Activated CD4-positive, alpha-beta memory T cell treated with anti-CD3 and anti-CD28 coated beads, Interleukin-2, amount 10 ng/mL, durations not matched to agents 7 days and 5 days (primary cell): Measurements from ENCODE around the gene LMAN2. TPM values are rescaled to one million over a fixed set of nuclear protein-coding genes. Genes with fewer than 3 reads are reported as not detected.
"Not testable (repeated sequence)": the region's sequence is repeated elsewhere in the genome, so short reads cannot be mapped to it uniquely, and the experiment has no call there.

Source experiments
- CTCF ChIA-PET: fragments of 350-600 bp; sonication (Branson Sonifier 250); formaldehyde crosslinking; loops from one replicate; lab custom pipeline; 2021; ENCODE audit warnings: antibody characterized with exemption, inconsistent platforms; lab: Charles Lee
- POLR2A ChIA-PET: fragments of 350-600 bp; sonication (Branson Sonifier 250); formaldehyde crosslinking; loops from one replicate; lab custom pipeline; 2021; ENCODE audit warnings: antibody characterized with exemption; lab: Charles Lee
- DNase-seq: peaks from one replicate; pipeline ENCODE4 v3.0.0-alpha.2; 2020
- H3K27ac Mint-ChIP-seq: one replicate; pipeline ENCODE4 v1.8.0; 2021; ENCODE audit warnings: mild to moderate bottlenecking, mixed read lengths
- H3K27me3 Mint-ChIP-seq: one replicate; pipeline ENCODE4 v1.8.0; 2021; ENCODE audit warnings: mixed read lengths
- H3K36me3 Mint-ChIP-seq: one replicate; pipeline ENCODE4 v1.8.0; 2021; ENCODE audit warnings: low read depth, mixed read lengths
- H3K4me1 Mint-ChIP-seq: one replicate; pipeline ENCODE4 v1.8.0; 2021; ENCODE audit warnings: mixed read lengths
- H3K4me3 Mint-ChIP-seq: one replicate; pipeline ENCODE4 v1.8.0; 2021; ENCODE audit warnings: mild to moderate bottlenecking, mixed read lengths
- H3K9me3 Mint-ChIP-seq: one replicate; pipeline ENCODE4 v1.8.0; 2021; ENCODE audit warnings: mixed read lengths
- total RNA-seq, 2 experiments: library from RNA; stranded (reverse); gene quantifications; one replicate each; pipeline ENCODE4 v1.2.3, GENCODE V29; 2021

LMAN2 gene
- total RNA-seq, 2 experiments from 2014 or later = 145 to 149 TPM

DNA sequence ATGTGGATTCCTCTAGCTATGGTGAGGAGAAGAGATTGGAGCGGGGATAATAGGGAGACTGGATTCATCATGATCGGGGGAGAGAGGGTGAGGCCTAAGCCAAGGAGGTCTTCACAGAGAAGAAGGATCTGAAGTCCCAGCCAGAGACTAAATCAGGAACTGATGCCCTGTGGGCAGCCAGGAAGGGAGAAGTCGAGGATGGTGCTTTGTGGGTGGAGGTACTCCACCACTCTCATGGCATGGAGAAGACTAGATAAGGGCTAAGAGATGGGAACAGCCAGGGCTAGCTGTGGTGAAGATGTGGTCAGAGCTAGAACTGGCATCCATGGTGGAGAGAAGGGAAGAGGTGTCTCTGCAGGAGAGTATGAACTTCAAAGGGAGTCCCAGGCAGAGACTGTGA, 3.2 kb upstream of the LMAN2 start:
- Mint-ChIP-seq H3K4me3 (no peak overlapping the region), H3K27me3 (no peaks in the 10 kb centered on the region), H3K27ac (no peak overlapping the region), H3K36me3 (peaks cover 36% of the 10 kb centered on the region), H3K4me1 (peaks cover 73% of the 10 kb centered on the region), H3K9me3 (peaks cover 18% of the 10 kb centered on the region)
- POLR2A ChIA-PET = interaction anchor here (0.7 to 8.7 kb wide), 4 partner anchors 15 to 45 kb away, joined by 3 to 62 read pairs (median 4); no protein-coding TSS in a partner anchor
- CTCF ChIA-PET = interaction anchor here (1.0 to 2.5 kb wide), 5 partner anchors 14 to 100 kb away, joined by 3 to 11 read pairs (median 7); no protein-coding TSS in a partner anchor
- no peak for DNase-seq

DNA sequence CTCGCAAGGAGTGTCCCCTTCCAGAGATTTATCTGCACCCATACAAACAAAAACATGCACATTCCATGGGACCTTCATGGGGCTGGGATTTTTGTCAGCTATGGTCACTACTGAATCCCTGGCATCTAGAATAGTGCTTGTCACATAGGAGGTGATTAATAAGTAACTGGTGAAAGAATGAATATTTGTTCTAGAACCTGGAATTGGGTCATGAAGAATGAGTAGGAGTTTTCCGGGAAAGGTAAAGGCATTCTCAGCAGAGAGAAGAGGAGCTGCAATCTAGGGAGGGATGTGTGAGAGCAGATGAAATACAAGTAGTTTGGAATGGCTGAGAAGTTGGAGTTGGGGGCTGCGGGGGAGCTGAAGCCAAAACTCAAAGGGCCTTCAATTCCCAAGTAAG, 2.8 kb upstream of the LMAN2 start:
- Mint-ChIP-seq H3K36me3 (peaks cover 36% of the 10 kb centered on the region), H3K27ac (no peak overlapping the region), H3K9me3 (peaks cover 18% of the 10 kb centered on the region), H3K4me3 (no peak overlapping the region), H3K27me3 (no peaks in the 10 kb centered on the region), H3K4me1 (peaks cover 73% of the 10 kb centered on the region)
- DNase-seq = no peak
- ChIA-PET POLR2A (interaction anchor here (0.7 to 2.0 kb wide), 2 partner anchors 42 to 44 kb away, joined by 4 read pairs; no protein-coding TSS in a partner anchor), CTCF (interaction anchor here (1.6 kb wide), 1 partner anchor 101 kb away, joined by 7 read pairs; no protein-coding TSS in a partner anchor)

DNA sequence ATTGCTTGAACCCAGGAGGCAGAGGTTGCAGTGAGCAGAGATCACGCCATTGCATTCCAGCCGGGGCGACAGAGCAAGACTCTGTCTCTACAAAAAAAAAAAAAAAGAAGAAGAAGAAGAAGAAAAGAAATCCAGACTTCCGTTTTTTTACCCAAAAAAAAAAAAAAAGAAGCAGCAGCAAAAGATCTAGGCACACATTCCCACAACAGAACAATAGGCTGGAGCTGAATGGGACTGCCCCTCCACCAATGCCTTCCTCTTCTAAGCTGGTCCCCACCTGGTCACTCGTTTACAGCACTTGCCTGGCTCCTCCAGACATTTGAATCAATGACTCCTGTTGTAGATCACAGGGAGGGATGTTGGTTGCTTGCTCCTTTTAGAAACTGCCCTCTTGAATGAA, 1.6 kb upstream of the LMAN2 start:
- no peak for DNase-seq
- Mint-ChIP-seq H3K4me1 (peaks cover 69% of the 10 kb centered on the region), H3K9me3 (peaks cover 18% of the 10 kb centered on the region), H3K27me3 (no peaks in the 10 kb centered on the region), H3K4me3 (peak overlapping the region; percentile 25), H3K36me3 (peaks cover 31% of the 10 kb centered on the region), H3K27ac (no peak overlapping the region)
- CTCF ChIA-PET = interaction anchor here (0.6 to 4.1 kb wide), 5 partner anchors 19 to 149 kb away, joined by 3 to 28 read pairs (median 5); no protein-coding TSS in a partner anchor
- POLR2A ChIA-PET = interaction anchor here (0.6 to 3.1 kb wide), 3 partner anchors 23 to 102 kb away, joined by 5 to 10 read pairs (median 8); no protein-coding TSS in a partner anchor

DNA sequence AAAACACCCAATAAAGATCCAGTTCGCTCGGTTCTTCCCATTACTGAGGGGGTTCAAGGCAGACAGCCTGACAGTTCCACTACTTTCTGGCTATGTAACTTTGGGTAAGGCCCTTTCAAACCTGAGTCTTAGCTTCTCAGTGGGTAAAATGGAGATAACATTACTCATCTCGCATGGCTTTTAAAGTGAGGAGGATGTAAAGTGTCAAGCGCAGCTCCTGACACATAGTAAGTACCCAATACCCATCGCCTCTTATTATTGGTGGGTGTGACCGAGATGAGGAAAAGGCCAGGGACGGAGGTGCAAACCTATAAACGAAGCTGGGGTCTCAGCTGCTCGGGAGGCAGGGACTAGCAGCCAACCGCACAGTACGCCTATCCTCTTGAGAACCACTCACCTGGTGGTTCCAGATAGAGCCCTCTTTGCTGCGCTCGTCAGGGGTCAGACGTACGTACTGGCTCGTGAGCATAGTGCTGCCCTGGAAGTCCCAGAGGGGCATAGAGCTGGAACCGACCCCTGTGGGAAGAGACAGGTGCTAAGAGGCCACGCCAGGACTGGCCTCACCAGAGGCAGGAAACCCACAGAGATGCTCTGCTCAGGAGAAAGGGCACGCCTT, 584 bp downstream of the LMAN2 start:
- Mint-ChIP-seq H3K4me1 (peaks cover 68% of the 10 kb centered on the region), H3K9me3 (peaks cover 18% of the 10 kb centered on the region), H3K27me3 (no peaks in the 10 kb centered on the region), H3K4me3 (peak overlapping the region; percentile 90), H3K36me3 (peaks cover 44% of the 10 kb centered on the region), H3K27ac (peak overlapping the region; percentile 99)
- CTCF ChIA-PET = interaction anchor here (0.8 to 4.3 kb wide), 14 partner anchors 9 to 237 kb away, joined by 3 to 28 read pairs (median 6); no protein-coding TSS in a partner anchor
- DNase-seq = no peak
- POLR2A ChIA-PET = interaction anchor here (0.6 to 3.8 kb wide), 28 partner anchors 9 to 233 kb away, joined by 3 to 48 read pairs (median 6); partner anchors contain the start of genes DOK3, GRK6, MXD3 and NSD1

DNA sequence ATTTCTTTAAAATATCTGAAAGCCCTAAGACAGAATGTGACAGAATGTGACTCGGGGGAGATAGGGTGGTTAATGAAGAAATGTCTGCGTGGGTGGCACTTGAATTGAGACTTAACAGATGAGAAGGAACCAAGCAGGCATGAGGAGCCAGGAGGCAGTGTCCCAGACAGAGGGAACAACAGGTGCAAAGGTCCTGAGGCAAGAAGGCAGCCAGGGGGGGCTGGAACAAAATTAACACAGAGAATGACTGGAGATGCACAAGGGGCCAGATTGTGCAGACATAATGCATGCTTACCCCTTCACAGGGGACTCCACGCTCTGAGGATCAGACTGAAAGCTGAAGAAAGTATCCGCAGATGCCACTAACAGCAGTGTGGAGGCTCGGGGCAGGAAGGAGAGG, 1.7 kb downstream of the LMAN2 start:
- H3K36me3 Mint-ChIP-seq = peaks cover 38% of the 10 kb centered on the region
- DNase-seq = no peak
- ChIA-PET POLR2A (interaction anchor here (2.7 to 3.8 kb wide), 8 partner anchors 11 to 82 kb away, joined by 10 to 48 read pairs (median 22); partner anchors contain the start of genes MXD3, PRELID1 and RAB24), CTCF (interaction anchor here (1.1 to 4.3 kb wide), 5 partner anchors 22 to 150 kb away, joined by 3 to 28 read pairs (median 9); no protein-coding TSS in a partner anchor)
- H3K4me3 Mint-ChIP-seq = peak overlapping the region; percentile 90
- H3K27ac Mint-ChIP-seq = peak overlapping the region; percentile 99
- H3K4me1 Mint-ChIP-seq = peaks cover 60% of the 10 kb centered on the region
- peaks cover 7% of the 10 kb centered on the region for H3K9me3 Mint-ChIP-seq
- H3K27me3 Mint-ChIP-seq = no peaks in the 10 kb centered on the region

DNA sequence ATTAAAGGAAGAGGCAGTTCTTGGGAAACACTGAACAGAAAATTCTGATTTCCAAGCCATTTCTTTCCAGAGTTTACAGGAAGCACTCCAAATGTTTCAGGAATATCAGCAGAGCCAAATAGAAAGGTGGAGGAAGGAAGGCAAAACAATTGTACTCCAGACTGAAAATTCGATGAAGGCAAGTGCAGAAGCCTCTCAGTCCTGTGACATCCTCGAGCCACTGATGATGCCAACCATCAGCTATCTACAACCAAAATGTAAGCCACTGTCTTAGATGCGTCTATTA, 2.2 kb downstream of the LMAN2 start:
- DNase-seq = no peak
- Mint-ChIP-seq H3K4me3 (peak overlapping the region; percentile 90), H3K27me3 (no peaks in the 10 kb centered on the region), H3K36me3 (peaks cover 35% of the 10 kb centered on the region), H3K9me3 (peaks cover 2% of the 10 kb centered on the region), H3K27ac (no peak overlapping the region), H3K4me1 (peaks cover 57% of the 10 kb centered on the region)
- ChIA-PET POLR2A (interaction anchor here (1.0 to 3.8 kb wide), 4 partner anchors 12 to 46 kb away, joined by 3 to 37 read pairs (median 22); partner anchors contain the start of genes PRELID1 and RAB24), CTCF (interaction anchor here (1.0 to 4.3 kb wide), 7 partner anchors 31 to 151 kb away, joined by 3 to 17 read pairs (median 3); no protein-coding TSS in a partner anchor)

DNA sequence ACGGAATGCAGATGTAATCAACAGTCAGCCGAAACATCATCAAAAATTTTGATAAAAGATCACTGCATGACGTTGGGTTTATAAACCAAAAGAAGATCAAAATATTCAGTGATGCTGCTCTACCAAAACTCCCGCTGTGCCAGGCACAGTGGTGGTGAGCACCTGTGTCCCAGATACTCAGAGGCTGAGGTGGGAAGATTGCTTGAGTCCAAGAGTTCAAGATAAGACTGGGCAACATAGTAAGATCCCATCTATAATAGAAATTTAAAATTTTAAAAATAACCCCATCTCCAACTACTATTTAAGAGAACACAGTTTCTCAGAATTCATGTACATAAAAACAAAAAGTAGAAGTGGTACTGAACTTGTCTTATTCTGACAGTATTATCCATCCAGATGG, 3.8 kb downstream of the LMAN2 start:
- Mint-ChIP-seq H3K27me3 (no peaks in the 10 kb centered on the region), H3K4me1 (peaks cover 55% of the 10 kb centered on the region), H3K36me3 (peaks cover 41% of the 10 kb centered on the region), H3K9me3 (no peaks in the 10 kb centered on the region), H3K27ac (no peak overlapping the region), H3K4me3 (no peak overlapping the region)
- no peak for DNase-seq
- CTCF ChIA-PET = interaction anchor here (1.2 to 4.3 kb wide), 3 partner anchors 12 to 38 kb away, joined by 3 to 16 read pairs (median 4); no protein-coding TSS in a partner anchor
- POLR2A ChIA-PET = interaction anchor here (1.1 kb wide), 1 partner anchor 42 kb away, joined by 3 read pairs; no protein-coding TSS in a partner anchor

DNA sequence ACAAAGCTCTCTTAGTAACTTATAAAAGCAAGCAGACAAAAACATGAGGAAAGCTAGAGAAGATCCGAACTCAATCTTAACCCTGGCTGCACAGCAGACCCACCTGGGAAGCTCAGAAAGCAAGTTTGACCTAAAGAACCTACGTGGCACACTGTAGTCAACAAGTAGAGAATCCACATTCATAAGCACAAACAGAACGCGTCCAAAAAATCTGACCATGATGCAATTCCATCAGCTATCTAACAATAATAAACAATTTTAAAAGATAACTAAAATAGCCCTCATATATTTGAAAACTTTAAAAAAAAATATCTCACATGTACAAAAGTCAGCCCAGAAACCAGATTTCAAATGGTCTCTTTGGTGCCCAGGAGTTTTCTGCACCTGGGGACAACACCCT, 4.6 kb downstream of the LMAN2 start:
- DNase-seq = no peak
- ChIA-PET POLR2A (interaction anchor here (0.7 to 1.1 kb wide), 2 partner anchors 11 to 43 kb away, joined by 3 to 4 read pairs; partner anchors contain the start of gene RGS14), CTCF (interaction anchor here (0.8 to 4.3 kb wide), 5 partner anchors 11 to 37 kb away, joined by 3 to 16 read pairs (median 4); no protein-coding TSS in a partner anchor)
- Mint-ChIP-seq H3K27me3 (no peaks in the 10 kb centered on the region), H3K36me3 (peaks cover 47% of the 10 kb centered on the region), H3K4me1 (peaks cover 49% of the 10 kb centered on the region), H3K4me3 (no peak overlapping the region), H3K27ac (no peak overlapping the region), H3K9me3 (no peaks in the 10 kb centered on the region)

DNA sequence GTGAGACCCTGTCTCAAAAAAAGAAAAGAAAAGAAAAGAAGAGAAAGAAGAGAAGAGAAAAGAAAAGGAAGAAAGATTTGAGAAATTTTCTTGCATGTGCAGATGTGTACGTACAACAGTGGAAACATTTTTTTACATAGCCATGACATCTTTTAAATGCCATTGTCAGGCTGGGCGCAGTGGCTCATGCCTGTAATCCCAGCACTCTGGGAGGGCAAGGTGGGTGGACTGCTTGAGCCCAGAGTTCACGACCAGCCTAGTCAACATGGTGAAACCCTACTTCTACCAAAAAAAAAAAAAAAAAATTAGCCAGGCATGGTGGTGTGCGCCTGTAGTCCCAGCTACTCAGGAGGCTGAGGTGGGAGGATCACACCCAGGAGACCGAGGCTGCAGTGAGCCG, 6.6 kb downstream of the LMAN2 start:
- ChIA-PET CTCF (interaction anchor here (0.6 kb wide), 1 partner anchor 42 kb away, joined by 4 read pairs; no protein-coding TSS in a partner anchor), POLR2A (interaction anchor here (0.6 kb wide), 2 partner anchors 17 to 29 kb away, joined by 3 read pairs; no protein-coding TSS in a partner anchor)
- DNase-seq = no peak
- Mint-ChIP-seq H3K9me3 (peaks cover 4% of the 10 kb centered on the region), H3K27me3 (no peaks in the 10 kb centered on the region), H3K27ac (no peak overlapping the region), H3K4me1 (peaks cover 48% of the 10 kb centered on the region), H3K36me3 (peaks cover 59% of the 10 kb centered on the region), H3K4me3 (no peak overlapping the region)

DNA sequence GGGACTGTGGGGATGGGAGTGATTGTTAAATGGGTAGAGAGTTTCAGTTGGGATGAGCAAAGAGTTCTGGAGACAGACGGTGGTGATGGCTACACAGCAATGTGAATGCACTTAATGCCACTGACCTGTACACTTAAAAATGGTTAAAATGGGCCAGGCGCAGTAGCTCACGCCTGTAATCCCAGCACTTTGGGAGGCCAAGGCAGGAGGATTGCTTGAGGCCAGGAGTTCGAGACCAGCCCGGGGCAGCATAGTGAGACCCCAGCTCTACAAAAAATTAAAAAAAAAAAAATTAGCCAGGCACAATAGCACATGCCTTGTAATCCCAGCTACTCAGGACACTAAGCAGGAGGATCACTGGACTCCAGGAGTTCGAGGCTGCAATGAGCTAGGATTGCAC, 7.7 kb downstream of the LMAN2 start:
- Mint-ChIP-seq H3K4me1 (peaks cover 47% of the 10 kb centered on the region), H3K36me3 (peaks cover 59% of the 10 kb centered on the region), H3K27me3 (no peaks in the 10 kb centered on the region), H3K4me3 (no peak overlapping the region), H3K27ac (no peak overlapping the region), H3K9me3 (peaks cover 8% of the 10 kb centered on the region)
- ChIA-PET CTCF (interaction anchor here (0.8 to 1.0 kb wide), 2 partner anchors 28 to 113 kb away, joined by 3 read pairs; no protein-coding TSS in a partner anchor), POLR2A (no interaction called here)
- DNase-seq = no peak

DNA sequence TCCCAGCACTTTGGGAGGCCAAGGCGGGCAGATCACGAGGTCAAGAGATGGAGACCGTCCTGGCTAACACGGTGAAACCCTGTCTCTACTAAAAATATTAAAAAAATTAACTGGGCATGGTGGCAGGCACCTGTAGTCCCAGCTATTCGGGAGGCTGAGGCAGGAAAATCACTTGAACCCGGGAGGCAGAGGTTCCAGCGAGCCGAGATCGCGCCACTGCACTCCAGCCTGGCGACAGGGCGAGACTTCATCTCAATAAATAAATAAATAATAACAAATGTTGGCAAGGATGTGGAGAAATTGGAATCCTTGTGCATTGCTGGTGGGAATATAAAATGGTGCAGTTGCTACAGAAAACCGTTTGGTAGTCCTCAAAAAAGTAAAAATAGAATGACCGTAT, 8.5 kb downstream of the LMAN2 start:
- Mint-ChIP-seq H3K4me1 (peaks cover 47% of the 10 kb centered on the region), H3K36me3 (peaks cover 63% of the 10 kb centered on the region)
- H3K27me3 Mint-ChIP-seq, H3K9me3 Mint-ChIP-seq, POLR2A ChIA-PET, H3K4me3 Mint-ChIP-seq, DNase-seq, H3K27ac Mint-ChIP-seq: not testable (repeated sequence)
- CTCF ChIA-PET = interaction anchor here (1.1 to 1.4 kb wide), 2 partner anchors 25 to 33 kb away, joined by 4 read pairs; no protein-coding TSS in a partner anchor

DNA sequence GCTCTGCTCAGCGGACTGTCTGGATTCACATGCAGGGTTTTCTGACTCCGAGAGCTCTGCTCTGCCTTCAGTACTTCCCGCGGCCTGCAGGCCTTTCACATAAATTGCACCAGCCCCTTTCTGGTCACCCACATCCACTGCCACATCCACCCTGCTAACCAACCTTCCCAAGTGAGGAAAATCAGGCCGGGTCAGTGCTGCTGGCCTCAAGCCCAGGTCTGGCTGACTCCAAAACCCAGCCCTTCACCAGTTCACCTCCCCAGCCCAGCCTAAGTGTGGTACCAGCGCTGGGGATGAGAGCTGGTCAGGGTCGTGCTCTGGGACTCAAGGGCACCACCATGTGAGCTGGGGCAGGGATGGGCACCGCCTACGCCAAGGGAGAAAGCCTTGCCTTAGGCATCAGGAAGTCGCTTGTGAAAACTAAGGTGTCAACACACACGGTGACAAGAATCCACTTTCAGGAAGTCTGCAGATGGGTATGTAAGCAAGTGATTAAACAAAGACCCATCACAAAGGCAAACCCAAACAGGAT, 12.3 kb downstream of the LMAN2 start:
- H3K9me3 Mint-ChIP-seq = peaks cover 8% of the 10 kb centered on the region
- no peak overlapping the region for H3K4me3 Mint-ChIP-seq
- no peaks in the 10 kb centered on the region for H3K27me3 Mint-ChIP-seq
- ChIA-PET POLR2A (interaction anchor here (0.9 to 1.8 kb wide), 3 partner anchors 10 to 16 kb away, joined by 3 to 6 read pairs (median 3); partner anchors contain the start of gene LMAN2), CTCF (no interaction called here)
- H3K36me3 Mint-ChIP-seq = peaks cover 71% of the 10 kb centered on the region
- peak overlapping the region; percentile 74 for H3K27ac Mint-ChIP-seq
- DNase-seq = no peak
- peaks cover 28% of the 10 kb centered on the region for H3K4me1 Mint-ChIP-seq
